Activated naive CD8-positive, alpha-beta T cell treated with anti-CD3 and anti-CD28 coated beads, Interleukin-2, amount 50 U/mL, for 16 hours (primary cell): ENCODE results near the gene PCCA.
"Not testable (repeated sequence)": the region's sequence is repeated elsewhere in the genome, so short reads cannot be mapped to it uniquely, and the experiment has no call there.

Experiments
- DNase-seq: peaks from one replicate; pipeline ENCODE4 v3.0.0-alpha.2; 2020; ENCODE audit warnings: low read depth, low spot score

PCCA gene

GRCh38 chr13:100510208-100510957, 421.5 kb downstream of the PCCA start:
- no peak for DNase-seq

- no peak for DNase-seq
These were observed 422.6 kb downstream of the PCCA start for GRCh38 chr13:100511466-100511865.

- DNase-seq: no peak
These were observed 423.5 kb downstream of the PCCA start for GRCh38 chr13:100512422-100512821.

- DNase-seq: no peak
These were observed 424.3 kb downstream of the PCCA start for GRCh38 chr13:100513171-100513570.

GRCh38 chr13:100513987-100514670, 425.2 kb downstream of the PCCA start:
- no peak for DNase-seq

- DNase-seq: peak; percentile 42
These were observed 426.0 kb downstream of the PCCA start for GRCh38 chr13:100514788-100515409.

- DNase-seq: no peak
These were observed 426.5 kb downstream of the PCCA start for GRCh38 chr13:100515410-100515800.

GRCh38 chr13:100517135-100517534, 428.2 kb downstream of the PCCA start:
- no peak for DNase-seq

GRCh38 chr13:100517728-100518127, 428.8 kb downstream of the PCCA start:
- no peak for DNase-seq

GRCh38 chr13:100518394-100519062, 429.6 kb downstream of the PCCA start:
- DNase-seq: no peak

- no peak for DNase-seq
These were observed 430.7 kb downstream of the PCCA start for GRCh38 chr13:100519626-100520025.

GRCh38 chr13:100520936-100521850, 432.3 kb downstream of the PCCA start:
- DNase-seq: no peak

- no peak for DNase-seq
These were observed 433.1 kb downstream of the PCCA start for GRCh38 chr13:100521851-100522617.

GRCh38 chr13:100522618-100523309, 433.9 kb downstream of the PCCA start:
- no peak for DNase-seq

GRCh38 chr13:100523411-100523810, 434.5 kb downstream of the PCCA start:
- no peak for DNase-seq

- no peak for DNase-seq
These were observed 435.1 kb downstream of the PCCA start for GRCh38 chr13:100523981-100524386.

GRCh38 chr13:100524688-100525087, 435.8 kb downstream of the PCCA start:
- DNase-seq: not testable (repeated sequence)

- DNase-seq: no peak
These were observed 436.8 kb downstream of the PCCA start for GRCh38 chr13:100525453-100526317.
